NCI-H345 treated with DMSO at 0.1 percent for 48 hours (cell line): ENCODE data around the gene TP53I13.
A peak's percentile ranks its signal among the peaks of the same experiment; 100 is the strongest.

Experiments
- DNase-seq: peaks from one replicate; lab custom pipeline; 2025; ENCODE audit not compliant: unreplicated experiment; lab: John Stamatoyannopoulos, UW

Gene TP53I13

DNA sequence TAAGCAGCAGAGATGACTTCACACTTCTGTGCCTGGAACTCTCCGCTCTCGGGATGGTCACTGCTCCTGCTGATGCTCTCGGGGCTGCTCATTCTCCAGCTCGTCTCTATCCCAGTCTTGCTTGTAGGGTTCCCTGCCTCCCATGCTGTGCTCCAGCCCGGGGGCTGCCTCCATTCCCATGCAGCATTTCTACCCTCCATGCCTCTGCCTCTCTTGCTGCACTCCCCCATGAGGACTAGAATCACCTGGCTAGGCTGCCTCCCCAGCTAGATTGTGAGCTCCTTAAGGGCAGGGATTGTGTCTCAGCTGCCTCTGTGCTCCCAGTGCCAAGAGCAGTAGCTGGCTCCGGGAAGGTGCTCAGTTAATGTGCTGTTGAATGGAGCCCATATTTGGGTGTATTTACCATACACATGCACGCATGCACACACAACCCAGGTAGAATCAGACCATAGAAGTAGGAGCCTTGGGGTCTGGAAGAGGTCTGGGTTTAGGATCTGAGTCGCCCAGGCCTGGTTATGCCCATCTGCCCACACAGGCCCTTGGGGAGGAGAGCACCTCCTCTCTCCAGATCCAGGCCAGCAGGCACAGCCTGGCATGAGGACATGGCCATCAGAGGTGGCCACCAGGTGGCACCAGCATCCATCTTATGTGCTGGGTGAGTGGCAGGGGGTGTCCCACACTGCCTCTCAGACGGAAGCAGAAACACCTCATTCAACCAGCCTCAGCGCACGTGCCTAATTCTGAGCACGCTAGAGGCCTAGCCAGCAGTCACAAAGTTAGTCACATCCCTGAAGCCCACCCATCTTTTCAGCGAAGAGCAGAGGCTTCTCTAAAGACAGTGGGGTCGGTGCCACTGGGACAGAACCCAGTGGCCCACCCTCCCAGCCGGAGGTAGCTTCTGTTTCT, 11.6 kb downstream of the TP53I13 start:
- peak; percentile 53 for DNase-seq

DNA sequence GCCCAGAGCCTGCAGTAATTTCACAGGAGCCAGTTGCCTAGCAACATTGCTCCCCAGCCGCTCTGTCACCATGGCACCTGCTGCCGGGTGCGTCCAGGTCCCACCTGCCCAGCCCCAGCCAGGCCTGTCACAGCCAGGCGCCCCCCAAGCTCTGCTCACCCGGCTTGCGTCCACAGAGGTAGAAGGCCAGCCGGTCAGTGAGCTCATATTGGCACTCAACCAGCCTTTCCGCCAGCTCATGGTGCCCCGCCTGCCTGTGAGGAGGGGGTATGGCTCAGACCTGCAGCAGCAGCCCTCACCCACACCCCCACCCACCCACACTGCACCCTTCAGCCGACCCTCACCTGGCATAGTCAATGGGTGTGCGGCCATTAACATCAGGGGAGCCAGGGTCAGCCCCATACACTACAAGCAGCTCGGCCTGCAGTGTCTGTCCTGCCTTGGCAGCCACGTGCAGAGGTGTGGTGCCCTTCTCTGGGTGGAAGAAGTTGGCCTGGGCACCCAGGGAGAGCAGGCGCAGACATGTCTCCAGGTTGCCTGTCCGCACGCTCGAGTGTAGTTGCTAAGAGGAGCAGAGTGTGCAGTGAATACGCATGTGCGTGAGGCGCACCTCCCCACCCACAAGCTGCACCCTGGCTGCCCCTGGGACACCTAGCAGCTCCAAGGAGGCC, 13.2 kb downstream of the TP53I13 start:
- DNase-seq, result no peak

DNA sequence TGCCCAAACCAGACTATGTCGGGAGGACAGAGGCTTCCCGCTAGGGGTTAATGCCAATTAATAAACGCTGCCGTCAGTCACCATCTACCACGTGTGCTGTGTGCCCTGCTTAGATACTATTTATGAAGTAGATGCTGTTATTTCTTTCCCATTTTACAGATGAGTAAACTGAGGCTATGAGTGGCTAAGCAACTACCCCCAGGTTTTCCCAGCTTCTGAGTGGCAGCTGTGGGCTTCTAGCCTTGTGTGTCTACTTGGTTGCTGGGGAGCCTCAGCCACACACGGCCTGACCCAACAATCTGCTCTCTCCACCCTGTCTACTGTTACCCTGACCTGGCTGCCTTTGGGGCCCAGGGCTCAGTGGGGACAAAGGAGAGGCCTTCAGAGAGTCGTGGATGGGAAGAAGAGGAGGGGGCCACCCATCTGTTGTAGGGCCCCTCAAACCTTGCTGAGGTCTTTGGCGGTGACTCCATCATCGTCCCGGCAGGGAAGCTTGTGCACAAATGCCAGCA, 13.8 kb downstream of the TP53I13 start:
- no peak for DNase-seq

DNA sequence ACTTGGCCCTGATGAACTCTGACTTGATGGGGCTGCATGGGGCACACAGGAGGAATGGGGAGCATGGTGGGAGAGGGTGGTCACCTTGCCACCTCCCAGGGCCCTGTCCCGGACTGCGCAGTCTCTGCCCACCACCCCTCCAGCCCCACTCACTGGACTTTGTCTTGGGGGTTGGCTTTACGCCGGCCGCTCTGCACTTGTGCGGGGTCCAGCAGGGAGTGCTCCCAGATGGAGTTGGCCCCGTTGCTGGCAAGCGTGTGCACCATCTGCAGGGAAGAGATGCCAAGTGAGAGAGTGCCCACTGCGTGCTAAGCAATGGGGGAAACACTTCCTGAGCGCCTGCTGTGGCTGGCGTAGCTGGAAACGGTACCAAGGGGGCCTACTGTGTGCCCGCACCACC, 14.3 kb downstream of the TP53I13 start:
- no peak for DNase-seq

DNA sequence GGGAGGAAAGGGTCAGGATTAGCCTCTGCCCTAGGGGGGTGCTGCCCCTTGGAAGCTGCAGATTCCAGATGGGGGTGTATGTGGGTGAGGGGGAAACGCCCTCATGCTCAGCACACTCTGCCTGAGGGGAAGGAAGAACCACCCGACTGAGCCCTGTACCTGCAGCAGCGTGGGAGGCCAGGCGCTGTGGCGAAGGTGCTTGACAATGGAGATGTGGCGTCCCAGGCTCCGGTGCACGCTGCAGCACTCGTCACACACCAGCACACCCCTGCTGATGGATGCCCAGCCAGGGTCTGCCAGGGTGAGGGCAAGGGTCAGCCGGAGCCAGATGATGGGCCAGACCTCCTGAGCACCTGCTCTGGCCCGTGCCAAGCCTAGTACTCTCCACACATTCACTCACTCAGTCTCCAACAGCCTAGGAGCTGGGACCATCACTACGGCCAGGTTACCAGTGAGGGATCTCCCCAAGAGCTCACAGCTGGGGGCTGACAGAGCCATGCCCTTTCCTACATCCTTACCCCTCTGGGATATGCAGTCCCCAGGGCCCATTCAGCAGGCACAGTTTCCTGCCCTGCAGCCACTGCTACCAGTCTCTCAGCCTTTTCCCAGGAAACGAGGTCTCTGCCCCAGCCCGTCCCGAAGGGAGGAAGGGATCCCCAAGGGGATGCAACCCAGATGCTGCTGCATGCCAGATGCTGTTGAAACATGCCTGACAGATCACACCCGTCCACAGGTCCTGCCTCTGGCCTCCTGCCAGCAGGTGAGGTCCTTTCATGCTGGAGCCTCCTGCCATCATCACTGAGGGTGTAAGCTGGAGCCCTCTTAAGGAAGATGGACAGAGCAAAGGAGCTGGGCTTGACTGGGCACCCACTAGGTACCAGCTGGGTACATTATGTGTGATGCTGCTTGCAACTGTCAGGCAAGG, 15.1 kb downstream of the TP53I13 start:
- no peak for DNase-seq

DNA sequence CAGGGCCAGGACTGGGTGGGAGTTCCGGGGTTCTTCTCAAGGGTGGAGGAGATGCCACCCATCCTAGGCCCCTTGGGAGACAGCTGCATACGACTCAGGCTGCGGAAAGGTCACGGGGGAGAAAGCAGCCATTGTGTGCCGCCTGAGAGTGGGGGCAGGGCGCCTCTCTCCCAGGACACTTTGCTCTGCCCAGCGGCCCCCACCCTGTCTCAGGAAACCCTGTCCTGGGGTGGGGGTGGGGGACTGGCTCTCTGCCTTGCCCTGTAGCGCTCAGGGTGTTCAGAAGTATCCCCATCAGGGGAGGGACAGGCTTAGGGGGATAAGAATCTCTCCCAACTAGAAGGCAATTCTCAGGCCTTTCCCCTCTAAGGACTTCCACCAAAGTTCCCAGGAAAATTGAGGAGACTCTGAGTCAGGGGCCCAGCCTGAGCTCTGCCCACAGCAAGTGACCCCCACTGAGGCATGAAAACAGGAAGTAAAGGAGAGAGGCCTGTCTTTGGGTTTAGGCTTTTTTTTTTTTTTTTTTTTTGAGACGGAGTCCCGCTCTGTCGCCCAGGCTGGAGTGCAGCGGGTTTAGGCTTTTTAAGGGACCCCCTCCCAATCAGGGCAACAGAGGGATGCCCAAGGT, 16.1 kb downstream of the TP53I13 start:
- DNase-seq, result no peak

DNA sequence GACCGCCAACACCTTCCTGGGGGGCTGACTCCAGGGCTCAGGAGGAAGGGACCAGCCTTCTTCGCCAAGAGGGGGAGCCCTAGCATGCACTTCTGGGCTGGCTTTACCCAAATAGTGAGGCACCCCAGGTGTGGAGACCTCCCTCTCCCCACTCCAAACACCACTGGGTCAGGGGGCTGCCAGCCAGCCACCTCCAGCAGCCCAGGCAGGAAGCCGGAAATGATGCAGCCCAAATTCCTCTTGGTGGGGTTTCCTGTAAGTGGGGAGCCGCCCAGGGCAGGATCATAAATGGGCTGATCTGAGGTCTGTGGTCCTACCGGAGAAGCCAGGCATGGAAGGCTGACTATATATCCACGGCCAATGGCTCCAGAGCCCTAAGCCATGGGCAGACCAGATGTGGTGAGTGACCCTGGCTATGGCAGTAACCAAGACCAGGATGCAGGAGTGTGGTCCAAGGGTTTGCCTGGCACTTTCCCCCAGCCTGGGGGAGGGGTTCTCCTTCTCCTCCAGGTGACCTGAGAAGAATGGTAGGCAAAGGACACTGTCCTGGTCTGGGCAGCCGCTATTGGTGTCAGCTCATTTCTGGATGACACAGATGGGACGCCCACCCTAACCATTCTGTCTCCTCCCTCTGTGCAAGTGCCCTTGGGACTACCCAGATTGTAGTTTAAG, 16.7 kb downstream of the TP53I13 start:
- no peak for DNase-seq

DNA sequence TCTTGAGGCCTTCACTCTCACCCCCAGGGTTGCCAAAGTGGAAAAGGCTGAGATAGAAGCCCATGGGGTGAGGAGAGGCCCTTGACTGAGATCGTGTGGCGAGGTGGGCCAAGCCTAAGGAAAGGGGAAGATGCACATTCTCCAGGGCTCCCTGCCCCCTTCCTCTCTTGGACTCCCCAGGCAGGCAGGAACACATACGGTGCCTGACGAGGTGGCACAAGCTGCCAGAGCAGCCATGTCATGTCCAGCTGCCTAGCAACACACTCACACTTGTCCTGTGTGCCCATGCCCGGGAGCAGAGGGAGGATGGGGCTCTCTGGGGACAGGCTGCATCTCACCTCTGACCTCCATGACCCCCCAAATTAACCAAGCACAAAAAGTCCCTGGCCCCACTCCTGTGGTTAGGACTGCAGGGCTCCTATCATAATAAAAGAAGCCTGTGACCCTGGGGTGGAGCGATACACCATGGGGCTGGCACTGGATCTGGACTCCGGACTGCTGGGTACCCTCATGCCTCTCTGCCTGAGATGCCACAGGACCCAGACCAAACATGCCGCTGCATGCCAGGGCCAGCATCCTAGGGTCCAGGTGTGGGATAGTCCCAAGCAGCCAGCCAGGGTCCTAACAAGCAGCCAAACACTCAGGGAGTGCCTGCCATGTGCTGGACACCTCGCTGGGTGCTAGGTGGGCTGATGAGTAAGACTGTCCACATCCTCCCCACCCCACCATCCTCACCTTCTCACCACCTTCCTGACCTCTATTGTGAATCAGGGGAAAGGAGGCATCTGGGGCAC, 18.4 kb downstream of the TP53I13 start:
- DNase-seq, result no peak

DNA sequence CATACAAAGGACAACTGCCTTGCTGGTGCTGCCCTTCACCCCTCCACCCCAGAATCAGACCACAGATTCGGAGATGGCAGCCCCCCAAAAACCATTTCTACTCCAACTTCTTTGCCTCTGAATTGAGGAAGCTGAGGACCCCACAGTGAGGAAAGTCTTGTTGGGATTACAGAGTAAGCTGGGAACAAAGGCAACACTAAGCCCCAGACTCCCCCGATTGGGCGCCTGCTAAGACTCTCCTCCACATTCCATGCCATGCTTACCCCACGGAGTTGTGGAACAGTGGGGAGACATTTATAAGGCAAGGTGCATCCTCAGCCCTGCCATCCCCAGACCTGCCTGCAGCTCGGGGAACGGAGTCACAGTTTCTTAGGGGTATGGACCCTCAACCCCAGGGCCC, 19.1 kb downstream of the TP53I13 start:
- no peak for DNase-seq

DNA sequence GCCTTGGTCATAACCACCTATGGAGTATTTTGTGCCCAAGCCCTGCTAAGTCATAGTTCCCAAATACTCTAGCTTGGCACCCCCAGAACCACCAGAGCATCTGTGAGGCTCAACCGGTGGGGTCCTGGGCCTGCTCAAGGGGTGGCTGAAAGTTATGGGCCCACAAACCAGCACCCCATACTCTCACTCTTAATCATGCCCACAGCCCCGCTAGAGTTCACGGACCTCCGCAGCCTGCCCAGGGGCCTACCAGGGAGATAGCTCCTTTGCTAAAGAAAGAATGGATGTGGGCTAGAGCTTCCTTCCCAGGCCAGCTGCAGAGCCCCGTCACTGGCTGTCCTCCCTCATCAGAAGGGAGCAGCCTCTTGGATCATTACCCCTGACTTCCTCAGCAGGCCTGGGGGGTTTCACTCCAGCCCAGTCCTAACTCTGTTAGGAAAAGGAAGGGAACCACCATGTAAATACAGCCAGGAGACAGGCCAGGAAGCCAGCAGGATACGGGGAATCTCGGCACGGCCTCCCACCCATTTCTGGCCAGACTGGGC, 19.6 kb downstream of the TP53I13 start:
- DNase-seq, result no peak

DNA sequence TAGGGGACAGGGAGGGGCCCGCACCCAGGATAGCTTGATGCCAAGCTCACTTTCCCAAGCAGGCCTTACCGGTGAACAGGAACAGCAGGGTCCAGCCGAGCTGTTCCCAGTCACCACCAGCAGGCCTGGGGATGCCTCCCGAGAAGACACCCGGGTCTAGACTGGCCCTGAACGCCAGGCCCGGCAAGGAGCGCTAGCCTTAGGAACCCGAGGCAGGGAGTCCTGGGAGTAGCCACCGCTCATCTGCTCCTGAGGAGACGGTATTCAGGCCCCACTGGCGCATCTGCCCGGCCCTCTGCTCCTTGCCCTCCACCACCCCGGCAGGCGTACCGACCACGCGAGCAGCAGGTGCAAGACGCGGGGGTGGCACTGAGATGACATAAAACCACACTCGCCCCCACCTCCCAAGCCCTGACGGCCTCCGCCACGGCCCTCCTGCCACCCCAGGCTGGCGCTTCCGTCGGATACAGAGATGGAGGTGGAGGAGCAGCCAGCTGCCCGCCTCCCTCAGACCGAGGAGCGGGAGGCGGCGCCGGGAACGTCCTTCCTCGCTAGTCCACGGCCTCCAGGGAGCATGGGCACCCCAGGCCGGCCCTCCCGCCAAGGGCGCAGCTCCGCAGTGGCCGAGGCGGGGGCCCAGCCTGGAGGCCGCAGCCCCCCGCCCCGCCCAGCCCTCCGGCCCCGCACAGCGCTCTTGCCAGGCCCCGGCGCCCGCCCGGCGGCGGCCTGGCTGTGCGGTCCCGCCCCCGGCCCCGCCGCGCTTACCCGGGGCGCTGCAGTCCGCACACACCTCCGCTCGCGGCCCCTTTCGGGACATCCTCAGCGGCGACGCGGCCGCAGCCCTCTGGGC, 20.3 kb downstream of the TP53I13 start:
- DNase-seq, result peak; percentile 4

DNA sequence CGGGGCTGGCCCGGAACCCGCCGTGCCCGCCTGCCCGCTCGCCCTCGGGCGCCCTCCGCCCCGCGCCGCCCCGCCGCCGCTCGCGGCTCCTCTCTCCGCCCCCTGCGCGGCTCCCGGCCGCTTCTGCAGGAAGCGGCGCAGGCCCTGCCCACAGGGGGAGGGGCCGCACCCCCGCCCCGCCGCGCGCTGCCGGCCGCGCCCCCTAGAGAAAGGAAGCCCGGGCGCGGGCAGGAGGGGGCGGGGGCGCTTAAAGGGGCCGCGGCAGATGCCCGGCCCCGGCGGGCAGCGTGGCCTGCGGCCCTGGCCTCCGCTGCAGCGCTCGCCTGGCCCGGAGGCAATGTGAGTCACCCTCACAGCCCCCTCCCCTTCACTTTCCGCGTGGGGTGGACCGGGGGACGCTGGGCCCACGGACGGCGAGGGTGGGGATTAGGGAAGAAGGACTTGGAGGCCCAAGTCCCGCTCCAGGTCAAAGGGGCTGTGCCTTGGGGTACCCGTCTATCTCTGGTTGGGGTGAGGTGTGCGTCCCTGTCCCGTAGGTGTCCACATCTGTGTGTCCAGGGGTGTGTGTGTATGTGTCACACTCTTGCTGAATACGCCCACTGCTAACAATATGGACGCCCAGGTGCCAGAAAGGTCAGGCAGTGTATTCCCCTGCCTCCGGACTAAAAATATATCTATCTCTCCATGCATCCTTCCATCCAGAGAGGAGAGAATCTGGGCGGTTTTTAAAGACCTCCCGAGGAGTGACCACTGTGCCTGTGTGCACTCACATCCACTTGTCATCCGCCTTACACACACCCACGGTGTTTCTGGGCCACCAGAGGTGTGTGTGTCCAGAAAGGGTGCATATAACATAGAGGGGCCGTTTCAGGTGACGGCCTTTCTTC, 21.3 kb downstream of the TP53I13 start, which contains the start of gene GIT1:
TSS of gene GIT1 (minus strand) at position 125 of the 887 bp plus-strand sequence. CDS start 270 bp downstream, outside the sequence.
- DNase-seq, result peak; percentile 72

DNA sequence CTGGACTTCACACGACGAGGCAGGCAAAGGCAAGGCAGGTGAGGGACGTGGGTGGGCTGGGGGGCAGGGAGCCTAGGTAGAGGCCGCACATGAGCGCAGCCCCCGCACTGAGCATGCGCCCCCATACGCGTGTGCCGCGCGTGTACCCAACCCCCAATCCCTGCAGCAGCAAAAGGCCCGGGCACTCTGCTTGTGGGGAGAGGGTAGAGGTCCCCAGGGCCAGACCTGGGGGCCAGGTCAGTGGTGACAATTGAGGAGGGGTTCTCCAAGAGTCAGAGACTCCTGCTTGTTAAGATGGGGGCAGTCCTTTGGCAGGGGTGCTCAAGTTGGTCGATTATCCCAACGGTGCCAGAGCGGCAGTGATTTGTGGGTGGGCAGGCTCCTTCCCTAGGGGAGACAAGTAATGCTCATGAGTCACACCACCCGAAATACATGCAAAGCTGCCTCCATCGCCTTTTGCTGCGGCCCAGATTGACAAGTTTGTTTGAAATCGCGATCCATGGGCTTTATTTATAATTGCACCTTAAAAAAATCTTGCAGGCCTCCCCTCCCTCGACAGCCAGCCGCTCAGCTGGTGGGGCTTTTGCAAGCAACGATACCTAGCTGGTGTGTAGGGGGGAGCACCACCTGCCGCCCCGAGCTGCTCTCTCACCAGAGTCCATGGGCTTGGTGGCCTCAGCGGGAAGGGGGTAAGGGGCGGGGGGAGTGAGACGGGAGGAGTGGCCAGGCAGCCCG, 22.1 kb downstream of the TP53I13 start:
- peak; percentile 46 for DNase-seq

DNA sequence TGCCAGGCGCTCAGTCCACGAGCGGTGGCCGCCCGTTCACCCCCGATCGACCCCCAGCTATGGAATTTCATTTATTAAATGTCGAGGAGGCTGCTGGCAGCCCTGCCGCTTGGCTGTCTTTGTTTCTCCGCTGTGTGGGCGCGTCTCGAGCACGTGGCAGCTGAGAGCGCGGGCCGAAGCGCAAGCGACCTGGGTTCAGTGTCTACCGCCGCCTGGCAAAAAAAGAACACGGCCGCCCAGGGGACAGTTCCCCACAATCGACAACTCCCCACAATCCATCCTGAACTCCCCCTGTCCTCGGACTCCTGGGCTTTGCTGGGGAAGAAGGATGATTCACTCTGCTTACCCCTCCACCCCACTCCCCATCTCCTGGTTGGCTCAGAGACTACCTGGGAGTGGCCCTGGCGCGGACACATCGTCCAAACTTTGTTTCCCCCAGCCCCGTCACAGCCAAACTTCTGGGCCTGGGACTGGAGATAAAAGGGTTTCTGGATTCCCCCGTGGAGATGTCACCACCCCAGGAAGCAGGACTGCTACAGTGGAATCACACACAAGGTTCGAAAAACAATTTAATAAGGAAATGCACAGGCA, 22.7 kb downstream of the TP53I13 start:
- peak; percentile 75 for DNase-seq

DNA sequence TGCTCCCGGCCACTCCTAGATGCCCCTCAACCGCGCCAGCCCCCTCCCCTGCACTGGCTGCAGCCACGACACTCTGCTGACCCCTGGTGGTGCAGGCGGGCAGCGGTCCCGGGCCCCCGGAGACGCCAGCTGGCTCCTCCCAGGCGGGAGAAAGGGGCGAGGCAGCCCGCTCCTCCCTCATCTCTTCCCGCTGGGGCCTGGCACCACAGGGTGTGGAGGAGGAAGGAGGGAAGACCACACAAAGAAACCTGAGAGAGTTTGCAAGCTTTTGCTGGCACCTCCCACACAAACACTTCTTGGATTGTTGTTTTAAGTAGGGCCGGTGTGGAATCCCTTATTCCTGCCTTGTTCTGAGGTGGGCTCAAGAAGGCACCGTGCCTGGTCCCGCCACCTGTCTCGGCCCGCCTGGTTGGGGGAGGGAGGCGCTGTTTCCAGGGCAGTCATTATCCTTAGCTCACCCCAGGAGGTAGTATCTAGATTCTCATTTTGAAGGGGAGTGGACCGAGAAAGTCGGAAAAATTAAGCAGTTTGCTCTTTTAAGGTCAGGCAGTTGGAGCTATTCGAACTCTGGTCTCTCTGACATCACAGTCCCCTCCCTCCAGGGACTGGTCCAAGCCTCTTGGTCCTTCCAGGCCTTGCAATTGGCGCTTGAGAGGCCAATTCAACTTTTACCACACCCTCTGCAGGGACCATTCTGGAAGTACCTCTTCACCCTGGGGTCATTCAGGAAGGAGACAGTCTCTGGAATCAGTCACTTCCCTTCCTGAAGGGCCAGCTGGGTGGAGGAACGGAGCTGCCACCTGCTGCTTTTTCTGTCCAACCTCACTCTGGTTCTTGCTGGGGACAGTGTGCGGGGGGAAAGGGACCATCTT, 23.5 kb downstream of the TP53I13 start:
- DNase-seq, result peak; percentile 94
